Measurements from ENCODE around the gene TMEM151A.

Gene TMEM151A

DNA sequence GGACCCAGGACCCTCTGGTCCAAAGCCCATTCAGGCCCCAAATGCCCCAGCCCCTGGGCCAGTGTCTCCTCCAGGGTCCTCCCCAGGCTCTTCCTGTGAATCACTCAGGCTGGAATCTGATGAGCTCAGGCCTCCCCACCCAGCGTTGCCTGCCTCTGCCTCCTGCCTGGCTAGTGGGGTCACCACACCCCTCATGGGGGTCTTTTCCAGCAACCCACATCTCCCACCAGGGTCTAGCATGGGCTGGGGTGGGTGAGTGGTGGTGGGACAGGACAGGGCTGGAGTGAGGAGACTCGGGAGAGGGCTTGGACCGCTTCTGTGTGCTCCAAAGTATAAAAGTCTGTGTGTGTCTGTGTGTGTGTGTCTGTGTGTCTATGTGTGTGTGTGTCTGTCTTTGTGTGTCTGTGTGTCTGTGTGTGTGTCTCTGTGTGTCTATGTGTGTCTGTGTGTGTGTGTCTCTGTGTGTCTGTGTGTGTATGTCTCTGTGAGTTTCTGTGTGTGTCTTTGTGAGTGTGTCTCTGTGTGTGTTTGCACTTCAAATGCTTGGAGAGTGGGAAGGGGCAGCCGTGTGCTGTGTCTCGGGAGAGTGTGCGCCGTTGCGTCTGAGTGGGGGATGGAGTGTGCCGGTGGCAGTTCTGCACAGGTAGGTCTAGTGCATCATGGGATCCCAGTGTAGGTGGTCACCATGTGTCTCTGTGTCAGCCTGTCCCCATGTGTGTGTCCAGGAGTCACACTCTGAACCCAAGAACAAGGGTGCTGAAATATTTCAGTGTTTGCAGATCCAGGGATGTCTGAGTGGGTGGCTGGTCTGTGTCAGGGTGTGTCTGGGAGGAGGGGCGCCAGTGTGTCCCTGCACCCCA lies 35.7 kb downstream of the TMEM151A start:
- TF ChIP-seq, protein P1, sequence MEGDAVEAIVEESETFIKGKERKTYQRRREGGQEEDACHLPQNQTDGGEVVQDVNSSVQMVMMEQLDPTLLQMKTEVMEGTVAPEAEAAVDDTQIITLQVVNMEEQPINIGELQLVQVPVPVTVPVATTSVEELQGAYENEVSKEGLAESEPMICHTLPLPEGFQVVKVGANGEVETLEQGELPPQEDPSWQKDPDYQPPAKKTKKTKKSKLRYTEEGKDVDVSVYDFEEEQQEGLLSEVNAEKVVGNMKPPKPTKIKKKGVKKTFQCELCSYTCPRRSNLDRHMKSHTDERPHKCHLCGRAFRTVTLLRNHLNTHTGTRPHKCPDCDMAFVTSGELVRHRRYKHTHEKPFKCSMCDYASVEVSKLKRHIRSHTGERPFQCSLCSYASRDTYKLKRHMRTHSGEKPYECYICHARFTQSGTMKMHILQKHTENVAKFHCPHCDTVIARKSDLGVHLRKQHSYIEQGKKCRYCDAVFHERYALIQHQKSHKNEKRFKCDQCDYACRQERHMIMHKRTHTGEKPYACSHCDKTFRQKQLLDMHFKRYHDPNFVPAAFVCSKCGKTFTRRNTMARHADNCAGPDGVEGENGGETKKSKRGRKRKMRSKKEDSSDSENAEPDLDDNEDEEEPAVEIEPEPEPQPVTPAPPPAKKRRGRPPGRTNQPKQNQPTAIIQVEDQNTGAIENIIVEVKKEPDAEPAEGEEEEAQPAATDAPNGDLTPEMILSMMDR (IDR thresholded peaks at IDR 0.05; ENCODE audit: low read length, missing control alignments): peak; percentile 8
- DNase-seq (ENCODE audit: low read depth): peak; percentile 45
- no peak overlapping the region for H3K4me3 ChIP-seq (replicated peaks; ENCODE audit: low read depth, low read length)

DNA sequence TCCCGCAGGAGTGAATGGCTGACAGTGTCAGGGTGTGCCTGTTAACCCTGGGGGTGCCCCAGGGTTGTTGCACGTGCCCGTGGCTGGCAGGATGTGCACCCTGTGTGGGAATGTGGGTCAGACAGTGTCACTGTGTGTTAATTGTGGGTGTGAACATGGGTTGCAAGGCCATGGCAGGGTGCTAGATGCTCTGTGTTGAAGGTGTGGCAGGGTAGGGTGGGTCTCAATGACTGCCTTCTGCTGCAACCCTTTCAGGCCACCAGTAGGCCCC lies 36.3 kb downstream of the TMEM151A start:
- H3K4me3 ChIP-seq (replicated peaks; ENCODE audit: low read depth, low read length): no peak overlapping the region
- TF ChIP-seq, protein P1 (IDR thresholded peaks at IDR 0.05; ENCODE audit: low read length, missing control alignments): no peak
- no peak for DNase-seq (ENCODE audit: low read depth)

DNA sequence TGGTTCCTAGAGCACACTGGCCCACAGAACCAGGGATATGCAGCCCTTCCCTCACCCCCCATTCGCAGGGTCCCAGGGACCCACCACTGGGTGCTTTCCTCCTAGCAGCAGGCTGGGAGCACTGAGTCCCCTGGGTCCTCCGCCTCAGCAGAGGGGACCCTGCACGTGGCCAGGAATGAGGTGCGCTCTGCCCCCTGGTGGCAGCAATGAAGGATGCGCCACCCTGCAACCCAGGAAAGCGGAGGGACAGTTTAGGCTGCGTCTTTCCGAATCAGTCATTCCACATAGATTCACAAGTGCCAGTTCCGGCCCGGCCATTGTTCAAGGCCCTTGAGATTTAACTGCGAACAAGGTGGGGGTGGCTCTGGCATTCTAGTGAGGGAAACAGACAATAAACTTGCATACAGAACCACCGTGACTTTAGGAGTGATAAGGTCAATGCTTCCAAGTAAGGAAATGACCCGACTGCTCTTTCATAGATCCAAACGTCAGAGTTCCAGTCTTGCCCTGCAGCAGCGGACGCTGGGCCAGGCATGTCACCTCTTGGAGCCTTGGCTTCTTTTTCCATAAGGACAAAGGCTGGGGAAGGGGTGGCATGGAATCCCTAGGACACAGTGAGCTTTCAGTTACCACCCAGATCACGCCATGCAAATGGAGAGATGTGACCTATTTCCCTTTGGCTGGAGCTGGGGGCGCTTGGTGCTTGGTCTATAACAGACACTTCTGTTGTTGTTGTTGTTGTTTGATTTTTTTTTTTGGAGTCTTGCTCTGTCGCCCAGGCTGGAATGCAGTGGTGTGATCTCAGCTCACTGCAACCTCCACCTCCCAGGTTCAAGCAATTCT lies 36.8 kb downstream of the TMEM151A start:
- peak; percentile 80 for DNase-seq (ENCODE audit: low read depth)
- TF ChIP-seq, protein P1 (IDR thresholded peaks at IDR 0.05; ENCODE audit: low read length, missing control alignments): peak; percentile 87
- H3K4me3 ChIP-seq (replicated peaks; ENCODE audit: low read depth, low read length): no peak overlapping the region

DNA sequence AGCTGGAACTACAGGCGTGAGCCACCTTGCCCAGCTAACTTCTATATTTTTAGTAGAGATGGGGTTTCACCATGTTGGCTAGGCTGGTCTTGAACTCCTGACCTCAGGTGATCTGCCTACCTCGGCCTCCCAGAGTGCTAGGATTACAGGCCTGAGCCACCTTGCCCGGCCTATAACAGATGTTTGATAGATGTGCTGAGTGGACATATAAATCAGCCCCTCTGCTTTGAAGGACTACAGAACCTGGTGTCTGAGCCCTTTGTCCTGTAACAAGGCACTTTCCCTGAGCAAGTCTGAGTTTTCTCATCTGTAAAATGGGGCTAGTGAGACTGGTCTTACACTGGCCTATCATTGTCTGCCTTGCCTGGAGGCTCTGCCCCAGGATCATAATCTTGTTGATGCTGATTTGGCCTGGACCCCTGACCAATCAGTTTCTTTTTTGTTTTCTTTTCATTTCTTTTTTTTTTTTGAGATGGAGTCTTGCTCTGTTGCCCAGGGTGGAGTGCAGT lies 37.5 kb downstream of the TMEM151A start:
- TF ChIP-seq, protein P1 (IDR thresholded peaks at IDR 0.05; ENCODE audit: low read length, missing control alignments): no peak
- H3K4me3 ChIP-seq (replicated peaks; ENCODE audit: low read depth, low read length): no peak overlapping the region
- no peak for DNase-seq (ENCODE audit: low read depth)

DNA sequence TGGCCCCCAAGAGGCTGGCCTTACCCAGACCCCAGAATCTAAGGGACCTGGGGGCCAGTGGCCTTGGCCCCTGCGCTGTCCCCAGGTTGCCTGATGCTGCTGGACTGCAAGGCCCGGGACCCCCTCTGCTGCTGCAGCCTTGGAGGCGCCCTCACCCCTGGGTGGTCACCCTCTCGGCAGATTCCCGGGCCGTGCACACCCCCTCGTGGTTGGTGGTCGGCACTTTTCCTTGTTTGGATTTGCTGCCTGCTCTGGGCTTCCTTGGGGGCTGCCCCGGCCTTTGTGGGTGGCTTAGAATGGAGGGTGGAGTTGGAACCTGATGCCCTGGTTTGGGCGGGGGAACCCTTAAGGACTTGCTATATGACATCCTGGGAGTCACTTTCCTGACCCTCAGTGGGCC lies 39.2 kb downstream of the TMEM151A start:
- TF ChIP-seq, protein P1 (IDR thresholded peaks at IDR 0.05; ENCODE audit: low read length, missing control alignments): no peak
- no peak for DNase-seq (ENCODE audit: low read depth)
- H3K4me3 ChIP-seq (replicated peaks; ENCODE audit: low read depth, low read length): no peak overlapping the region

DNA sequence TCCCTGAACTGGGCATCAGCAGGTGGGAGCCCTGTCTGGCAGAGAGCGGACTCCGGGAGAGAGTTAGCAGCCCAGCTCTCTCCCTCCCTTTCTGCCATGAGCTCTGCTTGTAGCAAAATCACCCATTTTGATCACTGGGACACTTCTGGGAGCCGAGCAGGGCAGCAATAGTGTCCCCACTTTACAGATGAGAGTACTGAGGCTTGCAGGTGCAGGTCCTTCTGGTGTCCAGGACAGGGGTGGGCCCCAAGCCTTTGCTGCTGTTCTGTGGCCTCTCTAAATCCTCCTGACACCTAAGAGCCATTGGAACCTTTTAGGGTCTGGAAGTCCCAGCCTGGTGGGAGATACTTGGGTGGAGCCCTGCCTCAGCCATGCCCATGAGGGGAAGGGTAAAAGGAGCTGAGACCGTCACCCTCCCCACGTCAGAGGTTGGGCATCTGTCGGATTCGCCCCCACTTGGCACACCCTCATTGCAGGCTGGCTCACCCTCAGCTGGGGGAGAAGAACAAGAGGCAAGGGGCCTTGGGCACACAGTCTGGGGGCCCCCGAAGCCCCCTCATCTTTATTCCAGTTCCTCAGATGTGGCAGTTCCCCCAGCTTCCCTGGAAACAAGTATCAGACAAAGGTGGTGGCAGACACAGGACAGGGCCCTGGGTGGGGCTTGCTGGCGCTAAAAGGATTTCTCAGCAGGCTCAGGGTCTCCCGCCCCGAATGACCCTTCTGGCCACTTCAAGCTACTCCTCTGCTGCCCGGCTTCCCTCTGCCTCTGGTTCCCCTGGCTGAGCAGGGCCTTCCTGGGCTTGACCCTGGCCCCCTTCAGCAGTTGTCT lies 40.1 kb downstream of the TMEM151A start:
- TF ChIP-seq, protein P1 (IDR thresholded peaks at IDR 0.05; ENCODE audit: low read length, missing control alignments): no peak

More for the DNA sequence above, 40.1 kb downstream of the TMEM151A start:
- no peak overlapping the region for H3K4me3 ChIP-seq (replicated peaks; ENCODE audit: low read depth, low read length)
- no peak for DNase-seq (ENCODE audit: low read depth)
